GM19099 (cell line): ENCODE data around the gene DCAKD.

ENCODE experiments used
- POLR2A ChIP-seq: IDR thresholded peaks from 3 replicates; pipeline ENCODE4 v1.6.1; 2011; ENCODE audit warnings: low read depth; ENCODE audit not compliant: insufficient read length; ENCODE audit errors: extremely low read depth

DCAKD gene

DNA sequence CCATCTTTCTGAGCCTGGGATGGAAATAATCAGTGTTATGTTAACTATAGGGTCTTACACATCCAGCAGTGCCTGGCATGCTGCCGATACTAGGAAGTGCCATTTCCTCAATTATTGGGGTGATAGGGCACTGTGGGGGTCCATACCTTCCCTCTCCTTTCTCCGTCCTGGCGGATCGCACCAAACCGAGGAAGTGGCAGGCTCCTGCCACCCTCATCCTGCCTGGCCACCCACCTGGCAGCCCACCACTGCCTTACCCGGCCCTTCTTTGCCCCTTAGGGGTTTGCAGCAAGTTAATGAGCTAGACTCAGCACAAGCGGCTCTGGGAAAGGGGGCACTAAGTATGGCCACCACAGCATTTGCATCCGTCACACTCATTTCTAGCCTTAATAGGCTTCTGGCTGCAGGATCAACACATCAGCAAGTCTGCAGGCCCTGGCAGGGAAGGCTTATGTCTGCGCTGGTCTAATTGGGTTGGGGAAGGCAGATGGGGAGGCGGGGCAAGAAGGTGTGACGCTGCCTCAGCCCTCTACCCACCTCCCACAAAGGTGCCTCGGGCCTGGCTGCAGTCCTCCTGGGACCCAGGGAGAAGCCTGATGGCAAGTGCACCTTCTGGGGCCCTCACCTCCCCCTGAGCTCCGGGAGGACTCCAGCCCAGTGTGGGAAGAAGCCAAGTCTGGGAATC, 28.6 kb downstream of the DCAKD start:
- TF ChIP-seq POLR2A = no peak

GRCh38 chr17:45022288-45022648, 29.2 kb downstream of the DCAKD start:
- no peak for TF ChIP-seq POLR2A

GRCh38 chr17:45021607-45022287, 29.7 kb downstream of the DCAKD start:
- no peak for TF ChIP-seq POLR2A

DNA sequence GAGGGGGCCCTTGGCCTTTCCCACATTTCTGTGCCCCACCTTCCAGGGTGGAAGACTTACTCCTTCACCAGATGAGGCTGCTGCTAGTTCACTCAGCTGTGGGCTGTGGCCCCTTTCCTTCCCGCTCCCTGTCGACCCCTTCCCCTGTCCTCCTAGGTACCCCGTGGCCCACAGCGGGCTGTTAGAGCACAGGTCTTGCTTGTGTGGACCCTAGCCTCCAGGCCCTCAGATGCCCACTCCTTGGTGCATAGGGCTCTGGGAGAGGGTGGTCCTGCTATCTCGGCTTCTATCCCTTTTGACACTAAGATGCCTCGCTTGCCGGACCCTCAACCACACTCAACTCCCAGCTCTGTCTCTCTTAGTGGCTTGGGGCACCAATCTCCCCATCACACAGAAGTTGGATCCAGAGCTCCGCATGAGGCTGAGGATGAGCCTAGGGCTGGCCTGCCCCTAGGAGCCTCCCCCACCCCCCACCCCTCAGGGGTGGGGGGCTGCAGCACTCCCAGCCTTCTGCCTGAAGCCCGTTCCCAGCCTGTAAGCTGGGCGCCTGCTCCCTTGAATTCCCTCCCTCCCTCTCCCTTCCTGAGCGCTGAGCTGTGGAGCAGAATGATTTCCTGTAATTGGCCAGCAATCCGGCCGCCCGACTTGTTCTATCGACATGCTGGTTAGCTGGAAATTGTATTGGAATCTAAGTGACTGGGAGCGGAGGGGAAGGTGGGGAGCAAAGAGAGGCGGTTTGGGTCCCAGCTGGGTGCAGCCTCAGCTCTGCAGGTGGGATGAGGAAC, 30.9 kb downstream of the DCAKD start:
- TF ChIP-seq POLR2A = no peak

DNA sequence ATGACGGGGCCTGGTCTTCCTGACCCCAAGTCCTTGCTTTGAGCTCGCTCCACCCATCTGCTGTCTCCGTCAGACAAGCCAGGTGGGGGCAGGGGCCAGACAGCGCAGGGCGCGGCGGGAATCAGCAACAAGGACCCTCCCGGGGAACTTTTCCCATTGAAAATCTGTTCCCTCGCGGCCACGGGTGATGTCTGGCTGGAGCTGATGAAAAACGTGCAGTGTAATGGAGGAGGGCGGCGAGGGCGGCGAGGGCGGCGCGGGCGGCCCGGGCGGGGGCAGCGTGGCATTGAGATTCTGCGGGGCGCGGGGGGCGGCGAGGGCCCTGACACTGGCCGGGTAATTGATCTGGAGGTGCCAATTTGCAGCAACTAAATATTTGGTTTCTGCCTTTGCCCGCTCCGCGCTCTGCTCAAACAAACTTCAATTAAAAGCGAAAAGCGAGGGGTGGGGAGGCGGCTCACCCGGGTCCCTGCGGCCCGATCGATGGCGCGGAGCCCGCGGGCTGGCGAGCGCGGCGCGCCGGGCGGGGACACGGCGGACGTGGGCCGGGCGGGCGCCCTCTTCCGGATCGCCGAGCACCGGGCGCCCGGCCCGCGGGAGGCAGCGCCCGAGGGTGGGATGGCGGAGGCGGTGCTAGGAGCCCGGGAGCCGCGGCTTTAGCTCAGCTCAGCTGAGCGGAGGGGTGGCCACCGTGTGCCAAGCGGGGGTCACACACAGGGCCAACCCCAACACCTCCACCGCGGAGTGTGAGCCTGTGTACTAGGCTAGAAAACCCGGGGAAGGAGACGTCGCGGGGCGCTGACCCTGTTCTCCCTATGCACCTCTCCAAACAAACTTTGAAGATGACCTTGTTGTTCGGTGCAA, 32.4 kb downstream of the DCAKD start:
- no peak for TF ChIP-seq POLR2A

DNA sequence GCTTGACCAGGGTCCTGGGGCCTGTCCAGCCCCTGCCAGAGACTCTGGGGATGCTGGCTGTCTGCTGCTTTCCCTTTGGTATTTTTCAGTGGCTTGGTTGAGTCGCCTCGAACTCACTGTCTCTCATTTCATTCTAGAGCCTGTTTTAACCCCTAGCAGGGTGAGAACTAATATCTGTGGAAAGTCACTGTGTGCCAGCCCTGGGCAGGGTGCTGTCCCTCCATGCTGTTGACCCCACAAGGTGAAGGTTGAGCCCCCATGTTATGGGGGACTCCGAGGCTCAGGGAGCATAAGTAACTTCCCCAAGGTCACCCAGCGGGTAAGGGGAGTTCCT, 33.0 kb downstream of the DCAKD start:
- no peak for TF ChIP-seq POLR2A

GRCh38 chr17:45016823-45017222, 34.6 kb downstream of the DCAKD start:
- TF ChIP-seq POLR2A = no peak

DNA sequence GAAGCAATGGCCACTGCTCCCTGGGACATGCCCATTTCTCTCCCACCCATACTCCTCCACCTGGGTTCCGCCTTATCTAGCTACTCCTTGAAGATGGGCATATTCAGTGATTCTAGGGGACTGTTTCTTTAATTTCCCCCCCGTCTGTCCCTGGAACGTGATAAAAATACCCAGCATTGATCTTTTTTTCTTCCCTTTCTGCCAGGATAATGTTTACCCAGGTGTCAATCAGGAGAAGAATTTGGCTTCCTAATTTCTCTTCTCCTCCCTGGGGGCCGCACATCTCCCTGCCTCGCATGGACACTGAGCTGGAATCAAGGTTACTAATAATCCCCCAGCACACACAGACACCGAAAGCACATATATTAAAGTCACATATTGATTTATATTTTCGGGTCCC, 35.2 kb downstream of the DCAKD start:
- TF ChIP-seq POLR2A = no peak

- TF ChIP-seq POLR2A = no peak
Observed at GRCh38 chr17:45013021-45013997, 38.1 kb downstream of the DCAKD start.

DNA sequence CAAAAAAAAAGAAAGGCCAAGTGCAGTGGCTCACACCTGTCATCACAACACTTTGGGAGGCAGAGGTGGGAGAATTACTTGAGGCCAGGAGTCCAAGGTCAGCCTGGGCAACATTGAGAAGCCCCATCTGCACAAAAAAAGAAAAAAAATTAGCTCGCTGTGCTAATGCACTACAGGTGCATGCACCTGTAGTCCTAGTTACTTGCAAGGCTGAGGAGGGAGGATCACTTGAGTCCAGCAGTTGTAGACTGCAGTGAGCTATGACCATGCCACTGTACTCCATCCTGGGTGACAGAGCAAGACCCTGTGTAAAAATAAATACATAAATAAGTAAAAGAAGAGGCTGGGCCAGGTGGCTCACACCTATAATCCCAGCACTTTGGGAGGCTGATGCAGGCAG, 39.7 kb downstream of the DCAKD start:
- no peak for TF ChIP-seq POLR2A

DNA sequence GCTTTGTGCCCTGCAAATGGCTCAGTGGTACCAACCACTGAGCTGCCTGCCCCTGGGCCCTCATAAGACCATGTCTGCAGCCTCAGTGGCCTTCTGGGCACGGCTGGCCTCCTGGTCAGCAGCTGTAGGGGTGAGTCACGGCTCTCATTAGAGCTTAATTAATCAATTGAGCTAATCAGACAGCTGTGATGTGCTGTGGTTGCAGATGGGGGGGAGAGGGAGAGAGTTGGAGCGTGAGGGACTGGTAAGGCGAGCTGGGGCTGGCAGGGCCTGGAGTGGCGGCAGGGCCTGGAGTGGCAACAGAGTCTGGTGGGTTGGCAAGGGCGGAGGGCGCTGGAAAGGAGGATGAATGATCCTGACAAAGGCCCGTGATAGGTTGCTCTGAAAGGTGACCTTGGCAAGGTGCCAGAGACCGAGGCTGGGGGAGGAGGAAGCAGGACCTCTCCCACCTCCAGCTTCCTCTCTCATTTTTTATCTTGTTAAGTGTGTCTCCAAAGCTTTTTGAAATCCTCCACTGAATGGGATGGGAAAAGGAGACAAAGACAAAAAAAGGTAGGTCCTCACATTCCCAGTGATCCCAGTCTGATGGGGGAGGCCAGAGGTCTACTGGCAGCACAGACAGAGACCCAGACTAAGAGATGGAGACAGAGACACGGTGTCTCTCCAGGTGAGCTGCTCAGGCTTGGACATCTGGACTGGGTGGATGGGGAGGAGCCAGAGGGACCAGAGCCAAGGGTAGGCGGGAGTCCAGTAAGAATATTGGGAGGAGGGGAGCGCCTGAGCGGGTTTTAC, 41.6 kb downstream of the DCAKD start:
- no peak for TF ChIP-seq POLR2A

- TF ChIP-seq POLR2A = no peak
Observed at GRCh38 chr17:45008216-45008615, 43.2 kb downstream of the DCAKD start.

GRCh38 chr17:45006927-45007461, 44.4 kb downstream of the DCAKD start:
- TF ChIP-seq POLR2A = no peak
